Measurements from ENCODE around the gene DVL1. TPM values are rescaled to one million over a fixed set of nuclear protein-coding genes. Genes with fewer than 3 reads are reported as not detected.

The DVL1 gene
- total RNA-seq, 2 experiments from 2014 or later: 37.2 to 39.2 TPM

GRCh38 chr1:1307261-1307922 is 41.8 kb downstream of the DVL1 start:
- H3K4me3 Mint-ChIP-seq: peak overlapping the region; percentile 80
- peaks cover 25% of the 10 kb centered on the region for H3K4me1 Mint-ChIP-seq (ENCODE audit: low read depth)
- ATAC-seq: no peak
- DNase-seq: no peak
- H3K9me3 Mint-ChIP-seq: no peaks in the 10 kb centered on the region
- ChIA-PET POLR2A (no interaction called here), CTCF (no interaction called here)
- peaks cover 4% of the 10 kb centered on the region for H3K36me3 Mint-ChIP-seq (ENCODE audit: low read depth)
- H3K27me3 Mint-ChIP-seq: no peaks in the 10 kb centered on the region
- H3K27ac Mint-ChIP-seq: peak overlapping the region; percentile 39
- TF ChIP-seq, protein P1, sequence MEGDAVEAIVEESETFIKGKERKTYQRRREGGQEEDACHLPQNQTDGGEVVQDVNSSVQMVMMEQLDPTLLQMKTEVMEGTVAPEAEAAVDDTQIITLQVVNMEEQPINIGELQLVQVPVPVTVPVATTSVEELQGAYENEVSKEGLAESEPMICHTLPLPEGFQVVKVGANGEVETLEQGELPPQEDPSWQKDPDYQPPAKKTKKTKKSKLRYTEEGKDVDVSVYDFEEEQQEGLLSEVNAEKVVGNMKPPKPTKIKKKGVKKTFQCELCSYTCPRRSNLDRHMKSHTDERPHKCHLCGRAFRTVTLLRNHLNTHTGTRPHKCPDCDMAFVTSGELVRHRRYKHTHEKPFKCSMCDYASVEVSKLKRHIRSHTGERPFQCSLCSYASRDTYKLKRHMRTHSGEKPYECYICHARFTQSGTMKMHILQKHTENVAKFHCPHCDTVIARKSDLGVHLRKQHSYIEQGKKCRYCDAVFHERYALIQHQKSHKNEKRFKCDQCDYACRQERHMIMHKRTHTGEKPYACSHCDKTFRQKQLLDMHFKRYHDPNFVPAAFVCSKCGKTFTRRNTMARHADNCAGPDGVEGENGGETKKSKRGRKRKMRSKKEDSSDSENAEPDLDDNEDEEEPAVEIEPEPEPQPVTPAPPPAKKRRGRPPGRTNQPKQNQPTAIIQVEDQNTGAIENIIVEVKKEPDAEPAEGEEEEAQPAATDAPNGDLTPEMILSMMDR (IDR thresholded peaks at IDR 0.05): no peak
- intact Hi-C loops (cut with micrococcal nuclease): no loop called here

GRCh38 chr1:1306661-1307260 is 42.5 kb downstream of the DVL1 start:
- Mint-ChIP-seq H3K27ac (peak overlapping the region; percentile 39), H3K36me3 (ENCODE audit: low read depth) (peaks cover 4% of the 10 kb centered on the region), H3K4me1 (ENCODE audit: low read depth) (peaks cover 25% of the 10 kb centered on the region), H3K4me3 (peak overlapping the region; percentile 80), H3K9me3 (no peaks in the 10 kb centered on the region), H3K27me3 (no peaks in the 10 kb centered on the region)
- POLR2A ChIA-PET: no interaction called here
- intact Hi-C loops (cut with micrococcal nuclease): no loop called here
- CTCF ChIA-PET: no interaction called here
- DNase-seq: peak; percentile 20
- ATAC-seq: no peak
- TF ChIP-seq, protein P1 (IDR thresholded peaks at IDR 0.05): no peak

DNA sequence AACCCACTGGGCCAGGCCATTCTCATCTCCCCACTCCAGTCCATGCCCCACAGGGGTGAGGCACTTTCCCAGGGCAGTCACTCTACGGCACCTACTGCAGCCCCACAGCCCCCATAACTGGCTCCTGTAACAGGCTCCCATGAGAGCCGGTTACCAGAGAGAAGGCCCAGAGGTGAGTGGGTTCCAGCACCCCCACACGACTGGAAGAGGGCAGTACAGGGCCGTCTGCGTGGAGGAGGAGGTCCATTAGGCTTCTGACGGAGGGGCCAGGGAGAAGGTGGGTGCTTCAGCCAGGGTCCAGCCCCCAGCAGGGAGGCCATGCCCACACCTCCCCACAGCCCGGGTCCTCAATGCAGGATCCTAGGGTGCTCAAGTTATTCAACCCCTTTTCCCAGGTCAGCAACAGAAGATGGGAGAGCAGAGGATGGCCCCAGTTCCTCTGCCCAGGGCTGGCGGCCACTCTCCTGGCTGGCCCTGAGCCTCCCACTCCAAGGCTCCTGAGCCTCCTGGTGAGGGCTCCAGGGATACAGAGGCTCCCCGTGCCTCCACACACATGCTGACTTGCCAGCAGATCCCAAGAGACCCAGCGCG is 43.1 kb downstream of the DVL1 start:
- DNase-seq: peak; percentile 57
- H3K36me3 Mint-ChIP-seq (ENCODE audit: low read depth): peaks cover 4% of the 10 kb centered on the region
- TF ChIP-seq, protein P1 (IDR thresholded peaks at IDR 0.05): no peak
- POLR2A ChIA-PET: no interaction called here
- H3K9me3 Mint-ChIP-seq: no peaks in the 10 kb centered on the region
- H3K4me1 Mint-ChIP-seq (ENCODE audit: low read depth): peaks cover 25% of the 10 kb centered on the region
- H3K27me3 Mint-ChIP-seq: no peaks in the 10 kb centered on the region
- CTCF ChIA-PET: interaction anchor here (1.6 kb wide), 1 partner anchor 184 kb away, joined by 7 read pairs; no protein-coding TSS in a partner anchor
- peak overlapping the region; percentile 81 for H3K27ac Mint-ChIP-seq
- intact Hi-C loops (cut with micrococcal nuclease): no loop called here
- no peak for ATAC-seq
- peak overlapping the region; percentile 80 for H3K4me3 Mint-ChIP-seq

- no peaks in the 10 kb centered on the region for H3K9me3 Mint-ChIP-seq
- no peaks in the 10 kb centered on the region for H3K27me3 Mint-ChIP-seq
- H3K4me1 Mint-ChIP-seq (ENCODE audit: low read depth): peaks cover 25% of the 10 kb centered on the region
- peak overlapping the region; percentile 80 for H3K4me3 Mint-ChIP-seq
- ChIA-PET POLR2A (interaction anchor here (0.6 kb wide), 1 partner anchor 96 kb away, joined by 3 read pairs; no protein-coding TSS in a partner anchor), CTCF (interaction anchor here (1.0 to 2.7 kb wide), 5 partner anchors 14 to 183 kb away, joined by 3 to 15 read pairs (median 4); no protein-coding TSS in a partner anchor)
- DNase-seq: peak; percentile 90
- intact Hi-C loops (cut with micrococcal nuclease): no loop called here
- TF ChIP-seq, protein P1 (IDR thresholded peaks at IDR 0.05): no peak
- peak overlapping the region; percentile 81 for H3K27ac Mint-ChIP-seq
- peaks cover 4% of the 10 kb centered on the region for H3K36me3 Mint-ChIP-seq (ENCODE audit: low read depth)
- ATAC-seq: peak; percentile 62
Observed at GRCh38 chr1:1305300-1306069, 43.7 kb downstream of the DVL1 start.
